WTC11 (cell line): ENCODE measurements around the gene MDFIC2. TPM values are rescaled to one million over a fixed set of nuclear protein-coding genes. Genes with fewer than 3 reads are reported as not detected.

Source experiments
- ATAC-seq: fragments of 200-7000 bp; cut with Tn5 transposase; 2 replicates; pipeline ENCODE4 v1.10.0; 2021; ENCODE audit warnings: mild to moderate bottlenecking, moderate library complexity
- CTCF ChIA-PET: fragments of 300-600 bp; sonication (Branson Sonifier 250); formaldehyde crosslinking; loops from one replicate; lab custom pipeline; 2021; ENCODE audit warnings: antibody characterized with exemption; lab: Charles Lee
- POLR2A ChIA-PET: fragments of 350-600 bp; sonication (Branson Sonifier 250); formaldehyde crosslinking; loops from one replicate; lab custom pipeline; 2021; ENCODE audit warnings: antibody characterized with exemption; lab: Charles Lee
- DNase-seq: peaks from one replicate; pipeline ENCODE4 v3.0.0; 2021; ENCODE audit warnings: low spot score
- H3K27ac Mint-ChIP-seq: 2 replicates; pipeline ENCODE4 v1.8.0; 2021; ENCODE audit warnings: mixed read lengths
- H3K27me3 Mint-ChIP-seq: 2 replicates; pipeline ENCODE4 v1.8.0; 2021; ENCODE audit warnings: low read depth, mild to moderate bottlenecking, moderate library complexity, mixed read lengths
- H3K36me3 Mint-ChIP-seq: 2 replicates; pipeline ENCODE4 v1.8.0; 2021; ENCODE audit warnings: mixed read lengths
- H3K4me1 Mint-ChIP-seq: 2 replicates; pipeline ENCODE4 v1.8.0; 2022; ENCODE audit warnings: mixed read lengths
- H3K4me3 Mint-ChIP-seq: 2 replicates; pipeline ENCODE4 v1.8.0; 2021; ENCODE audit warnings: mild to moderate bottlenecking, moderate library complexity, mixed read lengths
- H3K9me3 Mint-ChIP-seq: 2 replicates; pipeline ENCODE4 v1.8.0; 2021; ENCODE audit warnings: mixed read lengths
- AR ChIP-seq: fragments of 250-450 bp; sonication (Bioruptor Pico); IDR thresholded peaks from 2 replicates; pipeline ENCODE4 v1.9.0; 2021; ENCODE audit warnings: mild to moderate bottlenecking
- ATF2 ChIP-seq: sonication (generic); formaldehyde crosslinking; IDR thresholded peaks from 2 replicates; pipeline ENCODE4 v1.8.1; 2022; ENCODE audit warnings: low read depth, missing genetic modification reagents, borderline replicate concordance
- ESRRA ChIP-seq: sonication (generic); formaldehyde crosslinking; IDR thresholded peaks from 2 replicates; pipeline ENCODE4 v1.8.1; 2022; ENCODE audit warnings: mild to moderate bottlenecking, missing genetic modification reagents, borderline replicate concordance
- FOXP1 ChIP-seq: sonication (generic); formaldehyde crosslinking; IDR thresholded peaks from 2 replicates; pipeline ENCODE4 v1.8.0; 2022; ENCODE audit warnings: missing genetic modification reagents, mild to moderate bottlenecking, moderate library complexity, borderline replicate concordance
- GTF2I ChIP-seq: fragments of 250-450 bp; sonication (Bioruptor Pico); conservative IDR thresholded peaks from 2 replicates; pipeline ENCODE4 v1.4.0; 2021; ENCODE audit warnings: mild to moderate bottlenecking
- JUN ChIP-seq: sonication (generic); formaldehyde crosslinking; IDR thresholded peaks from 2 replicates; pipeline ENCODE4 v1.8.0; 2023; ENCODE audit warnings: mild to moderate bottlenecking, missing genetic modification reagents
- KAT7 ChIP-seq: sonication (generic); formaldehyde crosslinking; IDR thresholded peaks from 2 replicates; pipeline ENCODE4 v1.8.1; 2023; ENCODE audit warnings: missing genetic modification reagents, mild to moderate bottlenecking, borderline replicate concordance
- MYBL2 ChIP-seq: sonication (generic); formaldehyde crosslinking; IDR thresholded peaks from 2 replicates; pipeline ENCODE4 v1.8.1; 2023; ENCODE audit warnings: mild to moderate bottlenecking, moderate library complexity, missing genetic modification reagents
- NFE2L1 ChIP-seq: sonication (generic); formaldehyde crosslinking; IDR thresholded peaks from 2 replicates; pipeline ENCODE4 v1.8.1; 2023; ENCODE audit warnings: missing genetic modification reagents
- RORB ChIP-seq: fragments of 250-450 bp; sonication (Bioruptor Pico); IDR thresholded peaks from 2 replicates; pipeline ENCODE4 v1.9.0; 2021; ENCODE audit warnings: mild to moderate bottlenecking
- TEAD1 ChIP-seq: sonication (generic); formaldehyde crosslinking; IDR thresholded peaks from 2 replicates; pipeline ENCODE4 v1.8.0; 2022; ENCODE audit warnings: mild to moderate bottlenecking, missing genetic modification reagents
- ZNF121 ChIP-seq: sonication (generic); formaldehyde crosslinking; IDR thresholded peaks from 2 replicates; pipeline ENCODE4 v1.8.0; 2023; ENCODE audit warnings: missing genetic modification reagents
- ZNF138 ChIP-seq: sonication (generic); formaldehyde crosslinking; conservative IDR thresholded peaks from 2 replicates; pipeline ENCODE4 v1.8.1; 2022; ENCODE audit warnings: mild to moderate bottlenecking, moderate library complexity, missing genetic modification reagents
- ZNF281 ChIP-seq: sonication (generic); formaldehyde crosslinking; IDR thresholded peaks from 2 replicates; pipeline ENCODE4 v1.8.0; 2023; ENCODE audit warnings: mild to moderate bottlenecking, missing genetic modification reagents
- ZNF396 ChIP-seq: fragments of 250-450 bp; sonication (Bioruptor Pico); IDR thresholded peaks from 2 replicates; pipeline ENCODE4 v1.8.0; 2021; ENCODE audit warnings: mild to moderate bottlenecking, moderate library complexity, borderline replicate concordance
- total RNA-seq: library from RNA; stranded (reverse); gene quantifications from 3 replicates; pipeline ENCODE4 v1.2.3, GENCODE V29; 2021
- TF ChIP-seq, protein P1 (sequence below): fragments of 250-450 bp; sonication (Bioruptor Pico); IDR thresholded peaks from 2 replicates; pipeline ENCODE4 v1.9.0; 2021; ENCODE audit warnings: mild to moderate bottlenecking
- TF ChIP-seq, protein P2 (sequence below): sonication (generic); formaldehyde crosslinking; IDR thresholded peaks from 2 replicates; pipeline ENCODE4 v1.8.1; 2022; ENCODE audit warnings: mild to moderate bottlenecking, moderate library complexity, missing genetic modification reagents
- TF ChIP-seq, protein P3 (sequence below): sonication (generic); formaldehyde crosslinking; IDR thresholded peaks from 2 replicates; pipeline ENCODE4 v1.8.1; 2023; ENCODE audit warnings: mild to moderate bottlenecking, missing genetic modification reagents

The MDFIC2 gene
- total RNA-seq, 1 experiment from 2014 or later, result not detected

- ChIA-PET POLR2A (no interaction called here), CTCF (no interaction called here)
- Mint-ChIP-seq H3K9me3 (peaks cover 7% of the 10 kb centered on the region; the same call in 1 of the 2 replicates), H3K27me3 (no peaks in the 10 kb centered on the region), H3K4me1 (no peaks in the 10 kb centered on the region), H3K36me3 (no peaks in the 10 kb centered on the region), H3K4me3 (no peak overlapping the region), H3K27ac (no peak overlapping the region)
- DNase-seq (no peak), ATAC-seq (no peak)
- TF ChIP-seq AR (CRISPR knock-in tag), result no peak
Observed at GRCh38 chr3:70273492-70273891, 38.9 kb downstream of the MDFIC2 start.

GRCh38 chr3:70272798-70273197 is 39.6 kb downstream of the MDFIC2 start:
- no peak overlapping the region for H3K4me3 Mint-ChIP-seq
- no peaks in the 10 kb centered on the region for H3K36me3 Mint-ChIP-seq
- no peak for DNase-seq
- no peak overlapping the region for H3K27ac Mint-ChIP-seq
- ATAC-seq, result no peak
- H3K9me3 Mint-ChIP-seq, result peaks cover 7% of the 10 kb centered on the region; the same call in 1 of the 2 replicates
- no peaks in the 10 kb centered on the region for H3K4me1 Mint-ChIP-seq
- H3K27me3 Mint-ChIP-seq, result no peaks in the 10 kb centered on the region
- TF ChIP-seq NFE2L1 (CRISPR knock-in tag) (no peak), AR (CRISPR knock-in tag) (no peak), RORB (CRISPR knock-in tag) (no peak), GTF2I (CRISPR knock-in tag) (no peak), ZNF121 (no peak), KAT7 (CRISPR knock-in tag) (no peak), ESRRA (CRISPR knock-in tag) (no peak), TEAD1 (CRISPR knock-in tag) (no peak), JUN (CRISPR knock-in tag) (no peak), FOXP1 (CRISPR knock-in tag) (no peak), ZNF138 (CRISPR knock-in tag) (no peak), MYBL2 (CRISPR knock-in tag) (no peak), ZNF281 (CRISPR knock-in tag) (no peak), ATF2 (CRISPR knock-in tag) (no peak), ZNF396 (CRISPR knock-in tag) (no peak)
- TF ChIP-seq, protein P1, sequence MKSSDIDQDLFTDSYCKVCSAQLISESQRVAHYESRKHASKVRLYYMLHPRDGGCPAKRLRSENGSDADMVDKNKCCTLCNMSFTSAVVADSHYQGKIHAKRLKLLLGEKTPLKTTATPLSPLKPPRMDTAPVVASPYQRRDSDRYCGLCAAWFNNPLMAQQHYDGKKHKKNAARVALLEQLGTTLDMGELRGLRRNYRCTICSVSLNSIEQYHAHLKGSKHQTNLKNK (CRISPR knock-in tag), result no peak
- TF ChIP-seq, protein P2, sequence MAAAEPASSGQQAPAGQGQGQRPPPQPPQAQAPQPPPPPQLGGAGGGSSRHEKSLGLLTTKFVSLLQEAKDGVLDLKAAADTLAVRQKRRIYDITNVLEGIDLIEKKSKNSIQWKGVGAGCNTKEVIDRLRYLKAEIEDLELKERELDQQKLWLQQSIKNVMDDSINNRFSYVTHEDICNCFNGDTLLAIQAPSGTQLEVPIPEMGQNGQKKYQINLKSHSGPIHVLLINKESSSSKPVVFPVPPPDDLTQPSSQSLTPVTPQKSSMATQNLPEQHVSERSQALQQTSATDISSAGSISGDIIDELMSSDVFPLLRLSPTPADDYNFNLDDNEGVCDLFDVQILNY (CRISPR knock-in tag), result no peak
- TF ChIP-seq, protein P3, sequence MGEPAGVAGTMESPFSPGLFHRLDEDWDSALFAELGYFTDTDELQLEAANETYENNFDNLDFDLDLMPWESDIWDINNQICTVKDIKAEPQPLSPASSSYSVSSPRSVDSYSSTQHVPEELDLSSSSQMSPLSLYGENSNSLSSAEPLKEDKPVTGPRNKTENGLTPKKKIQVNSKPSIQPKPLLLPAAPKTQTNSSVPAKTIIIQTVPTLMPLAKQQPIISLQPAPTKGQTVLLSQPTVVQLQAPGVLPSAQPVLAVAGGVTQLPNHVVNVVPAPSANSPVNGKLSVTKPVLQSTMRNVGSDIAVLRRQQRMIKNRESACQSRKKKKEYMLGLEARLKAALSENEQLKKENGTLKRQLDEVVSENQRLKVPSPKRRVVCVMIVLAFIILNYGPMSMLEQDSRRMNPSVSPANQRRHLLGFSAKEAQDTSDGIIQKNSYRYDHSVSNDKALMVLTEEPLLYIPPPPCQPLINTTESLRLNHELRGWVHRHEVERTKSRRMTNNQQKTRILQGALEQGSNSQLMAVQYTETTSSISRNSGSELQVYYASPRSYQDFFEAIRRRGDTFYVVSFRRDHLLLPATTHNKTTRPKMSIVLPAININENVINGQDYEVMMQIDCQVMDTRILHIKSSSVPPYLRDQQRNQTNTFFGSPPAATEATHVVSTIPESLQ (CRISPR knock-in tag), result no peak
- CTCF ChIA-PET, result no interaction called here
- POLR2A ChIA-PET, result no interaction called here
